Posterior vena cava (tissue), 2 donors: ENCODE measurements around the gene LILRB5. TPM values are rescaled to one million over a fixed set of nuclear protein-coding genes. Genes with fewer than 3 reads are reported as not detected.
"Not testable (repeated sequence)": the region's sequence is repeated elsewhere in the genome, so short reads cannot be mapped to it uniquely, and the experiment has no call there.

Experiments
- DNase-seq: peaks from one replicate; pipeline ENCODE4 v3.0.0-alpha.2; 2020; ENCODE audit warnings: low spot score
- intact Hi-C, 2 donors: fragments of 100-400 bp; cut with DNase I; formaldehyde crosslinking; loops; one replicate each; pipeline versions ENCODE4 v1.14.1 to v1.14.2; 2022 to 2023
- total RNA-seq, 2 donors: library from RNA; stranded (reverse); fragmentation: NEBNext Ultra II Directional; extraction: Animal tissue kit (Norgen Biotek cat#: 25700); gene quantifications; one replicate each; pipeline ENCODE4 v1.2.1, GENCODE V29; 2021
- donor health status: DM: yes; HTN: yes; CAD: no.
- donor health status: DM: yes; HTN: yes; CAD: no.

LILRB5 gene
- total RNA-seq, 2 donors from 2014 or later, result 14.9 to 22.5 TPM

GRCh38 chr19:54222474-54223276 is 34.4 kb downstream of the LILRB5 start, which contains the start of gene LILRB3:
Gene LILRB3, minus strand, starts transcription at chr19:54223007. Its CDS starts 31 bp downstream, at chr19:54222976.
- intact Hi-C loops, result not testable (repeated sequence)
- DNase-seq, result peak; percentile 88

GRCh38 chr19:54221947-54222346 is 35.1 kb downstream of the LILRB5 start:
- DNase-seq, result peak; percentile 78
- intact Hi-C loops, result not testable (repeated sequence)

GRCh38 chr19:54219702-54220101 is 37.4 kb downstream of the LILRB5 start:
- DNase-seq, intact Hi-C loops: not testable (repeated sequence)

- intact Hi-C loops, result no loop called here
- peak; percentile 58 for DNase-seq
Observed at GRCh38 chr19:54218960-54219661, 38.0 kb downstream of the LILRB5 start.

DNA sequence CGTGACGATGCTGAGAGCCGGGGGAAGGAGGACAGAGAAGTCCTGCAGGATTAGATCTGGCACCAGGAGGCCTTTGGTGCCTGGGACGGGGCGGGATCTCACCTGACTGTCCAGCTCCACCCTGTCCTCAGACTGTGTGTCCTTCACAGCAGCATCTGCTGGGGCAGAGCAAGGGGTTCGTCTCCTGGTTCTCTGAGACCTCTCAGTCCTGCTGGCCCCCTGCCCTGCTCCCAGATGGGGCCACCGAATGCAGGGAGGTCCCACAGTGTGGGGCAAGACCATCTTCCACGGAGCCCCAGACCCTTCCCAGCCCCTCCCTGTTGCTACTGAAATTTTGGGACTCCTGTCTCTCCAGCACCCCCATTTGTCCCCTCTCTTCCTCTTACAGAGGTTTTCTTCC is 38.8 kb downstream of the LILRB5 start:
- DNase-seq, result no peak
- intact Hi-C loops, result no loop called here

GRCh38 chr19:54217517-54218247 is 39.4 kb downstream of the LILRB5 start:
- intact Hi-C loops, result not testable (repeated sequence)
- DNase-seq, result peak; percentile 76

DNA sequence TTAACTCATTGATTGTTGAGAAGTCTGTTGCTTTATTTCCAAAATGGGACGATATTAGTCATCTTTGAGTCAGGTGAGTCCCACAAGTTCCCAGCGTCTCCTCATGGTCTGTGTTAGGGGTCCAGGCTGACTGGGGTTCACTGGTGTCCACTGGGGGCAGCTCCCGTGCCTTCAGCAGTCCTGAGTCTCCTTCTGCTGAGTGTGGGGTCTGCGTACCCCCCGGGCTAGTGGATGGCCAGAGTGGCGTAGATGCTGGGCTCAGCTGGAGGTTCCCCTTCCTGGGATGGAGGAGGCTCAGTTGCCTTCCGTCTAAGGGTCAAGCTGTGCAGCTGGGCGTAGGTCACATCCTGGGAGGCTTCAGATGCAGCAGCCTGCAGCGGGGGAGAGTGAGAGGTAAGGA is 40.2 kb downstream of the LILRB5 start:
- intact Hi-C loops, result no loop called here
- DNase-seq, result peak; percentile 71

GRCh38 chr19:54214734-54215133 is 42.3 kb downstream of the LILRB5 start:
- DNase-seq, result peak; percentile 41
- intact Hi-C loops, result not testable (repeated sequence)

DNA sequence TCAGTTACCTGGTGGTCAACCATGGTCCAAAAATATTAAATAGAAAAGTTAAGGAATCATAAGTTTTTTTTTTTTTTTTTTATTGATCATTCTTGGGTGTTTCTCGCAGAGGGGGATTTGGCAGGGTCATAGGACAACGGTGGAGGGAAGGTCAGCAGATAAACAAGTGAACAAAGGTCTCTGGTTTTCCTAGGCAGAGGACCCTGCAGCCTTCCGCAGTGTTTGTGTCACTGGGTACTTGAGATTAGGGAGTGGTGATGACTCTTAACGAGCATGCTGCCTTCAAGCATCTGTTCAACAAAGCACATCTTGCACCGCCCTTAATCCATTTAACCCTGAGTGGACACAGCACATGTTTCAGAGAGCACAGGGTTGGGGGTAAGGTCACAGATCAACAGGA is 42.9 kb downstream of the LILRB5 start:
- DNase-seq, intact Hi-C loops: not testable (repeated sequence)

DNA sequence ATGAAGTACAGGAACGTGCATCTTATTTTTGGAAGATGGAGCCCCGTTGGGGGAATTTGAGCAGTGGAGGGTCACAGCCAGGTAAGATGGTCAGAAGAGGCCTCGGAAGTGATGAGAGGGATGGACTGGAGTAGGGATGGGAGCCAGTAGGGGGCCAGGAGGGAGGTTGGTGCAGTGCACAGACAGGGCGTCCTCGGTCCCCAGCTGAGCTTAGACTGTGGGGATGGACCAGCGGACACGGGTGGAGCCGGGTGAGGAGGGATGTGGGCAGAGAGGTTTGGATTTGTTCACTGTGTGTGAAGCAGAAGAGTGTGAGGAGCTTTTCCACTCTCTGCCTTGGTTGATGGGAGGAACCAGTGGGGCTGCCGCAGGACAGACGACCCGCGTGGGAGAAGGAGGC is 45.8 kb downstream of the LILRB5 start:
- intact Hi-C loops, result no loop called here
- DNase-seq, result peak; percentile 50

- peak; percentile 95 for DNase-seq
- intact Hi-C loops, result no loop called here
Observed at GRCh38 chr19:54209811-54210494, 47.1 kb downstream of the LILRB5 start.

DNA sequence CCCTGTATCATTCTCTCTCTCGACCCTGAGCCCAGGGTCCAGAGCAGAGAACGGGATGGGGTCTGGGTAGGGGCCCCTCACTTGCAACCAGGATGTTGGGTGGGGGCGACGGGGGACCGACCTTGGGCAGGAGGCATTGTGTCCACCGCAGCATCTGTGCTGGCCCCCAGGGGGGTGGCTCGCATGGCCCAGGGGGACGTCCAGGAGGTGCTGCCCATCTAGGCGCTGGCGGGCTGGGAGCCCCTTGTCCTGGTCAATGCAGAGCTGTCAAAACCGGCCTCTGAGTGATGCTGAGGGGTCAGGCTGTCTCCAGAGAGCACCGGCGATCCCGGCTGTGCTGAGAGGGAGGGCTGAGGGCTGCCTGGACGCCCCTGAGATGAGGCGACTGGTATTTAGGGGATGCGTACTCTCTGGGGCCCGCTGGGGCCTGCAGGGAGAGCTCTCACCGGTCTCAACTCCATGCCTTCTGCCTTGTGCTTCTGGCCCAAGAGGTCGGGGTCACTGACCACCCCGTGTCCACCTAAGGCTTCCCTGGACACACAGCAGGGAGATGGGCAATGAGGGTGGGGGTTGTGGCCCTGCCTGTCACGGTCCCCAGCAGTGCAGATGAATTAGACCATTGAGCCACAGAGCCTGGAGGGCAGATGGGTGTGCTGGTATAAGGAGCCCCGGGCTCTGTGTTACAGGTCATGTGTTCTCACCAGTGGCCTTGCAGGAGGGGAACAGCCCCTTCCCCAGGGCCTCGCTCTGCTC is 47.8 kb downstream of the LILRB5 start:
- DNase-seq, result peak; percentile 82
- intact Hi-C loops, result no loop called here

DNA sequence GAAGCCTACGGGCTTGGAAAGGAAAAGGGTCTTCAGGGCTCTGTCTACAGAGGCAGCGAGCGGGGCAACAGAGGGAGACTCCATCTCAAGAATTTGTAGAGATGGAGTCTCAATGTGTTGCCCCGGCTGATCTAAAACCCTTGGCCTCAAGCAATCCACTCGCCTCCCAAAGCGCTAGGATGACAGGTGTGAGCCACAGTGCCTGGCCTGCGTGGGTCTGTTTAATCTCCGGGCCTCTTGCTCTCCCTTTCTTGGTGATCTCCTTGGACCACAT is 48.4 kb downstream of the LILRB5 start:
- intact Hi-C loops, result no loop called here
- DNase-seq, result no peak

- intact Hi-C loops, result loop anchor here in 1 of 2 donors (2.0 kb wide), 1 partner anchor 35 kb away; the partner anchor contains the start of gene TMC4
- peak; percentile 89 for DNase-seq
Observed at GRCh38 chr19:54207983-54208783, 48.9 kb downstream of the LILRB5 start.

DNA sequence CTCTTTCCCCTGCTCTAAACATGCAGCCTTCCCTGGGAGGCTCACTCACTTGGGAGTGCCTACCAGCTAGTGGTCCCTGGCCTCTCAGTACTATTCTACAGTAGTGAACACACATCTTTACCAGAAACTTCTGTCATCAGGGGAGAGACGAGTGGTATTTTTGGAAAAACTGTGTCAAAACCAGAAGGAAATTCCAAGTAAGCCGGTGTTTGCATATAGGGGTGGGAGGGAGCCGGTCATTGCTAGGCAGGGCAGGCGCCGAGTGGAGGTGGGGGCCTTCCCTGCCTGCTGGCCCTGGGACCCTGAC is 49.4 kb downstream of the LILRB5 start:
- intact Hi-C loops, result loop anchor here in 1 of 2 donors (2.0 kb wide), 1 partner anchor 35 kb away; the partner anchor contains the start of gene TMC4
- no peak for DNase-seq

GRCh38 chr19:54207193-54207592 is 49.9 kb downstream of the LILRB5 start:
- peak; percentile 86 for DNase-seq
- intact Hi-C loops, result loop anchor here in 1 of 2 donors (2.0 kb wide), 1 partner anchor 34 kb away; the partner anchor contains the start of gene TMC4

DNA sequence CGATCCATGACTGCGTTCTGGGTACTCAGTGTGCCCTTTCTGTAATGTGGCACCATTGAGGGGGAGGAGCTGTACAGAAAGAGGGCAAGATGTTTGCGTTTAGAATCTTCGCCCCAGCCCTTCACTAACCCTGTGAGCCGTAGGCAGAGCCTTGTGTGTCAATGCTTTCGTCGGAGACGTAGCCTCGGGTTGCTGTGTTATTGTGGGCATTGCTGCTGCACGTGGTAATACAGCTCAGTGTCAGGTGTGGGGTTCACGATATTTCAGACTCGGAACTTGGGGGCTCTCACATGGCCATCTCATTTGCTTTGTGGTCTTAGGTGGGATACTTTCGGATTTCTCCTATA is 50.3 kb downstream of the LILRB5 start:
- no peak for DNase-seq
- intact Hi-C loops, result loop anchor here in 1 of 2 donors (2.0 kb wide), 1 partner anchor 34 kb away; the partner anchor contains the start of gene TMC4
